K562 (cell line): ENCODE results near the gene EXOC4.

Source experiments
- NONO ChIP-seq, 2 experiments: fragments of 200-400 bp in 1 of 2; fragments of 450-650 bp in 1 of 2; formaldehyde crosslinking in 1 of 2; IDR thresholded peaks; 2 replicates each; pipeline ENCODE4 v1.6.1; 2017; ENCODE audit warnings: low read depth in 2 of 2, mild to moderate bottlenecking in 2 of 2, moderate library complexity in 2 of 2, low read length in 1 of 2
- PPARD ChIP-seq: fragments of 250-450 bp; sonication (Bioruptor Pico); IDR thresholded peaks from 2 replicates; pipeline ENCODE4 v1.8.0; 2022; ENCODE audit warnings: inconsistent platforms, mild to moderate bottlenecking, moderate library complexity
- TCF7L2 ChIP-seq: fragments of 150-350 bp; IDR thresholded peaks from 2 replicates; pipeline ENCODE4 v1.6.1; 2016; ENCODE audit warnings: low read depth, mild to moderate bottlenecking, low read length, moderate library complexity
- ZNF384 ChIP-seq: IDR thresholded peaks from 2 replicates; pipeline ENCODE4 v1.6.1; 2012; ENCODE audit warnings: low read depth, low read length, improper control_type of control experiment
- TF ChIP-seq, protein P1 (sequence below): sonication (generic); formaldehyde crosslinking; IDR thresholded peaks from 2 replicates; pipeline ENCODE4 v1.8.0; 2022; ENCODE audit warnings: missing genetic modification reagents, mild to moderate bottlenecking, borderline replicate concordance

GRCh38 chr7:133320891-133321290 is 68.0 kb downstream of the EXOC4 start:
- TF ChIP-seq NONO (IDR thresholded peaks at IDR 0.05; ENCODE audit: low read depth in 2 of 2, low read length in 1 of 2) (no peak), ZNF384 (no peak), PPARD (CRISPR knock-in tag) (no peak), TCF7L2 (no peak)
- TF ChIP-seq, protein P1, sequence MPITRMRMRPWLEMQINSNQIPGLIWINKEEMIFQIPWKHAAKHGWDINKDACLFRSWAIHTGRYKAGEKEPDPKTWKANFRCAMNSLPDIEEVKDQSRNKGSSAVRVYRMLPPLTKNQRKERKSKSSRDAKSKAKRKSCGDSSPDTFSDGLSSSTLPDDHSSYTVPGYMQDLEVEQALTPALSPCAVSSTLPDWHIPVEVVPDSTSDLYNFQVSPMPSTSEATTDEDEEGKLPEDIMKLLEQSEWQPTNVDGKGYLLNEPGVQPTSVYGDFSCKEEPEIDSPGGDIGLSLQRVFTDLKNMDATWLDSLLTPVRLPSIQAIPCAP (CRISPR knock-in tag) = no peak
